HG02588 (cell line): ENCODE measurements around the gene STOX2.

Source experiments
- ATAC-seq: cut with Tn5 transposase; IDR thresholded peaks from one replicate; pipeline ENCODE4 v1.9.1; 2021; ENCODE audit warnings: mild to moderate bottlenecking, moderate library complexity; ENCODE audit not compliant: unreplicated experiment

Gene STOX2

GRCh38 chr4:183905081-183905592 is at the start of gene STOX2:
TSS of gene STOX2 (plus strand) at chr4:183905307. CDS start at chr4:183906791, 1,484 bp downstream.
- no peak for ATAC-seq

GRCh38 chr4:183855323-183856190 is 49.5 kb upstream of the STOX2 start:
- no peak for ATAC-seq

GRCh38 chr4:183857040-183857439 is 48.1 kb upstream of the STOX2 start:
- ATAC-seq, result no peak

GRCh38 chr4:183858011-183858615 is 47.0 kb upstream of the STOX2 start:
- no peak for ATAC-seq

- ATAC-seq, result no peak
These were observed 45.0 kb upstream of the STOX2 start for GRCh38 chr4:183860119-183860518.

- no peak for ATAC-seq
These were observed 44.4 kb upstream of the STOX2 start for GRCh38 chr4:183860731-183861130.

GRCh38 chr4:183861426-183861825 is 43.7 kb upstream of the STOX2 start:
- ATAC-seq, result no peak

GRCh38 chr4:183863155-183863825 is 41.8 kb upstream of the STOX2 start:
- no peak for ATAC-seq

GRCh38 chr4:183867247-183867646 is 37.9 kb upstream of the STOX2 start:
- no peak for ATAC-seq

- ATAC-seq, result no peak
These were observed 34.1 kb upstream of the STOX2 start for GRCh38 chr4:183870997-183871396.

GRCh38 chr4:183871581-183871980 is 33.5 kb upstream of the STOX2 start:
- no peak for ATAC-seq

- no peak for ATAC-seq
These were observed 32.6 kb upstream of the STOX2 start for GRCh38 chr4:183872531-183872930.

GRCh38 chr4:183873409-183874185 is 31.5 kb upstream of the STOX2 start:
- no peak for ATAC-seq

GRCh38 chr4:183875251-183875825 is 29.8 kb upstream of the STOX2 start:
- no peak for ATAC-seq

- no peak for ATAC-seq
These were observed 28.7 kb upstream of the STOX2 start for GRCh38 chr4:183876268-183876934.

- ATAC-seq, result no peak
These were observed 26.7 kb upstream of the STOX2 start for GRCh38 chr4:183878251-183878970.

GRCh38 chr4:183885205-183885720 is 19.8 kb upstream of the STOX2 start:
- no peak for ATAC-seq

- no peak for ATAC-seq
These were observed 17.8 kb upstream of the STOX2 start for GRCh38 chr4:183887351-183887750.

GRCh38 chr4:183888564-183888963 is 16.5 kb upstream of the STOX2 start:
- ATAC-seq, result no peak
